ENCODE data around the gene ATP5PD.

Gene ATP5PD

GRCh38 chr17:75046407-75047289, at the start of gene ATP5PD, which contains the start of gene KCTD2:
Gene ATP5PD, minus strand, starts transcription at chr17:75046969. Its CDS starts 4,319 bp downstream, at chr17:75042650.
Gene KCTD2, plus strand, starts transcription at chr17:75047225. Its CDS starts 26 bp downstream, at chr17:75047251.
- peak; percentile 97 for DNase-seq
- peak; percentile 98 for ATAC-seq

- DNase-seq (no peak), ATAC-seq (no peak)
Measured at GRCh38 chr17:75096082-75096625, 49.4 kb upstream of the ATP5PD start.

- DNase-seq: no peak
- no peak for ATAC-seq
Measured at GRCh38 chr17:75094871-75095399, 48.2 kb upstream of the ATP5PD start.

- DNase-seq (no peak), ATAC-seq (no peak)
Measured at GRCh38 chr17:75093548-75094158, 46.9 kb upstream of the ATP5PD start.

- DNase-seq (no peak), ATAC-seq (no peak)
Measured at GRCh38 chr17:75091855-75092327, 45.1 kb upstream of the ATP5PD start.

GRCh38 chr17:75090871-75091854, 44.4 kb upstream of the ATP5PD start:
- ATAC-seq: no peak
- no peak for DNase-seq

GRCh38 chr17:75088465-75089417, 42.0 kb upstream of the ATP5PD start:
- DNase-seq: no peak

GRCh38 chr17:75087558-75088453, 41.0 kb upstream of the ATP5PD start, which contains the start of gene SLC16A5:
Gene SLC16A5, plus strand, starts transcription at chr17:75087954. Its CDS starts 5,683 bp downstream, at chr17:75093637.
- peak; percentile 59 for ATAC-seq
- DNase-seq: peak; percentile 57

More at GRCh38 chr17:75088465-75089417, 42.0 kb upstream of the ATP5PD start:
- ATAC-seq: peak; percentile 62

- peak; percentile 3 for ATAC-seq
- no peak for DNase-seq
Measured at GRCh38 chr17:75087182-75087557, 40.4 kb upstream of the ATP5PD start.

- DNase-seq (no peak), ATAC-seq (no peak)
Measured at GRCh38 chr17:75086496-75087181, 39.9 kb upstream of the ATP5PD start.

- DNase-seq: no peak
- ATAC-seq: no peak
Measured at GRCh38 chr17:75084039-75084660, 37.4 kb upstream of the ATP5PD start.

GRCh38 chr17:75082683-75083082, 35.9 kb upstream of the ATP5PD start:
- ATAC-seq (no peak), DNase-seq (no peak)

- DNase-seq: no peak
- no peak for ATAC-seq
Measured at GRCh38 chr17:75081611-75082540, 35.1 kb upstream of the ATP5PD start.

- ATAC-seq: no peak
Measured at GRCh38 chr17:75079023-75079373, 32.2 kb upstream of the ATP5PD start.

GRCh38 chr17:75078284-75079022, 31.7 kb upstream of the ATP5PD start:
- DNase-seq (peak; percentile 35), ATAC-seq (peak; percentile 54)

More at GRCh38 chr17:75079023-75079373, 32.2 kb upstream of the ATP5PD start:
- DNase-seq: no peak
